ENCODE results near the gene NPPC. TPM values are rescaled to one million over a fixed set of nuclear protein-coding genes. Genes with fewer than 3 reads are reported as not detected.

Gene NPPC
- total and polyA plus RNA-seq, 2 experiments from 2014 or later = 0.91 TPM; not detected in 1

- Histone ChIP-seq H3K27ac (no peak overlapping the region), H3K4me1 (ENCODE audit: low read depth) (no peaks in the 10 kb centered on the region), H3K36me3 (no peaks in the 10 kb centered on the region), H3K27me3 (peaks cover 4% of the 10 kb centered on the region), H3K4me3 (no peak overlapping the region), H3K9me3 (ENCODE audit: low read depth) (no peaks in the 10 kb centered on the region)
- DNase-seq (ENCODE audit: low read depth in 1 of 2, low spot score in 1 of 2) = no peak
- TF ChIP-seq CTCF (IDR thresholded peaks at IDR 0.05; ENCODE audit: low read depth, low read length) = no peak
These were observed 47.0 kb downstream of the NPPC start for GRCh38 chr2:231879216-231879615.

- peak in 1 of 2 donors; percentile 6 for DNase-seq (ENCODE audit: low read depth in 1 of 2, low spot score in 1 of 2)
- H3K4me1 ChIP-seq (ENCODE audit: low read depth) = no peaks in the 10 kb centered on the region
- no peaks in the 10 kb centered on the region for H3K27me3 ChIP-seq
- H3K27ac ChIP-seq = no peak overlapping the region
- no peak for TF ChIP-seq CTCF (IDR thresholded peaks at IDR 0.05; ENCODE audit: low read depth, low read length)
- H3K9me3 ChIP-seq (ENCODE audit: low read depth) = no peaks in the 10 kb centered on the region
- H3K4me3 ChIP-seq = no peak overlapping the region
- H3K36me3 ChIP-seq = no peaks in the 10 kb centered on the region
These were observed 48.4 kb downstream of the NPPC start for GRCh38 chr2:231877533-231878456.

- Histone ChIP-seq H3K27me3 (no peaks in the 10 kb centered on the region), H3K4me3 (no peak overlapping the region), H3K9me3 (ENCODE audit: low read depth) (no peaks in the 10 kb centered on the region), H3K36me3 (no peaks in the 10 kb centered on the region), H3K27ac (no peak overlapping the region), H3K4me1 (ENCODE audit: low read depth) (no peaks in the 10 kb centered on the region)
- TF ChIP-seq CTCF (IDR thresholded peaks at IDR 0.05; ENCODE audit: low read depth, low read length) = no peak
- no peak for DNase-seq (ENCODE audit: low read depth in 1 of 2, low spot score in 1 of 2)
These were observed 51.3 kb downstream of the NPPC start for GRCh38 chr2:231874944-231875343.

Other genes with a start within 250 kb of the NPPC start
- 638 and 737 TPM in 2 replicates for gene PTMA, start 217.9 kb downstream of the NPPC start, total RNA-seq
- gene PTMA, start 217.9 kb downstream of the NPPC start, polyA plus RNA-seq = 750 and 774 TPM in 2 replicates
- 47.3 and 59.4 TPM in 2 replicates for gene PDE6D, start 145.1 kb downstream of the NPPC start, total RNA-seq
- gene PDE6D, start 145.1 kb downstream of the NPPC start, polyA plus RNA-seq = 53.5 and 64.8 TPM in 2 replicates
- 29.7 and 44.5 TPM in 2 replicates for gene COPS7B, start 140.0 kb downstream of the NPPC start, total RNA-seq
- 57.6 and 68.0 TPM in 2 replicates for gene COPS7B, start 140.0 kb downstream of the NPPC start, polyA plus RNA-seq
- gene DIS3L2, start 35.3 kb upstream of the NPPC start, total RNA-seq = 37.7 and 50.1 TPM in 2 replicates
- 35.5 and 39.0 TPM in 2 replicates for gene DIS3L2, start 35.3 kb upstream of the NPPC start, polyA plus RNA-seq